Activated CD4-positive, alpha-beta T cell treated with anti-CD3 and anti-CD28 coated beads for 4 hours (primary cell): ENCODE results near the gene TTC22.

Experiments used
- DNase-seq, 2 donors: peaks; one replicate each; pipeline ENCODE4 v3.0.0-alpha.2; 2020

Gene TTC22

GRCh38 chr1:54745274-54745673 lies 55.8 kb downstream of the TTC22 start:
- DNase-seq = no peak

DNA sequence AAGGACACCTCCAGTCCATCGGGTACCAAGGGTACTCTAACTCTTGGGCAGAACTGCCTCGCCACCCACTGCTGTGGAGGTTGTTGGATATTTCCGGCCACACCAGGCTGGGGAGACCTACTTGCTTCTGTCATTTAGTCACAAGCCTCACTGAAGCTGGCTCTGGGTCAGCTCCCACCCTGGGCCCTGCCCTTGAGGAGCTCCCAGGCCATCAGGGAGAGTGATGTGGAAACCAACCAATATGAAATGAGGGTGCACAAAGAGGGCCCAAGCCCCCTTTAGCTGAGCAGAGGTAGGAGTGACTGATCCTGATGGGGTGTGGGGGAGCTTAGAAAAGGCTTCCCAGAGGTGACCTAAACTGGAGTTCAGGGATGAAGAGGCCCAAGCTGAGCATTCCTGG lies 56.4 kb downstream of the TTC22 start:
- DNase-seq = no peak

- DNase-seq = no peak
These were observed 57.5 kb downstream of the TTC22 start for GRCh38 chr1:54743416-54744226.

- DNase-seq = no peak
These were observed 58.8 kb downstream of the TTC22 start for GRCh38 chr1:54742282-54742681.

- no peak for DNase-seq
These were observed 59.6 kb downstream of the TTC22 start for GRCh38 chr1:54741531-54741930.

GRCh38 chr1:54738244-54738643 lies 62.9 kb downstream of the TTC22 start:
- no peak for DNase-seq

- DNase-seq = no peak
These were observed 64.4 kb downstream of the TTC22 start for GRCh38 chr1:54736685-54737084.
